H1 (cell line): ENCODE results near the gene CSDE1. TPM values are rescaled to one million over a fixed set of nuclear protein-coding genes. Genes with fewer than 3 reads are reported as not detected.

Source experiments
- ATF3 ChIP-seq: IDR thresholded peaks from 2 replicates; pipeline ENCODE4 v1.6.1; 2011; ENCODE audit warnings: low read depth, mild to moderate bottlenecking, low read length; ENCODE audit not compliant: insufficient read depth
- BRCA1 ChIP-seq: IDR thresholded peaks from 2 replicates; pipeline ENCODE4 v1.6.1; 2012; ENCODE audit warnings: low read depth, low read length, improper control_type of control experiment
- CEBPB ChIP-seq: IDR thresholded peaks from 2 replicates; pipeline ENCODE4 v1.6.1; 2012; ENCODE audit warnings: low read depth, low read length
- GABPA ChIP-seq: IDR thresholded peaks from 2 replicates; pipeline ENCODE4 v1.6.1; 2011; ENCODE audit warnings: mild to moderate bottlenecking, low read length, moderate library complexity, borderline replicate concordance; ENCODE audit not compliant: insufficient read depth
- HDAC2 ChIP-seq, 2 experiments: fragments of 300-600 bp in 1 of 2; sonication (generic) in 1 of 2; IDR thresholded peaks; 2 replicates each; pipeline ENCODE4 v1.6.1; 2011 to 2012; ENCODE audit warnings: low read depth in 2 of 2, low read length in 2 of 2, mild to moderate bottlenecking in 2 of 2, moderate library complexity in 2 of 2, borderline replicate concordance in 1 of 2, inconsistent platforms in 1 of 2
- JUND ChIP-seq: IDR thresholded peaks from 2 replicates; pipeline ENCODE4 v1.6.1; 2011; ENCODE audit warnings: mild to moderate bottlenecking, improper control_type of control experiment, low read length
- KDM5A ChIP-seq: fragments of 200-600 bp; IDR thresholded peaks from 2 replicates; pipeline ENCODE4 v1.7.1; 2012; ENCODE audit warnings: mild to moderate bottlenecking, low read length, inconsistent platforms, mixed read lengths
- MAFK ChIP-seq: IDR thresholded peaks from 2 replicates; pipeline ENCODE4 v1.6.1; 2012; ENCODE audit warnings: low read depth, mild to moderate bottlenecking, improper control_type of control experiment, low read length
- NRF1 ChIP-seq: IDR thresholded peaks from 2 replicates; pipeline ENCODE4 v1.6.1; 2011; ENCODE audit warnings: mild to moderate bottlenecking, low read depth, low read length, improper control_type of control experiment
- RFX5 ChIP-seq: IDR thresholded peaks from 2 replicates; pipeline ENCODE4 v1.6.1; 2011; ENCODE audit warnings: low read depth, low read length, improper control_type of control experiment, borderline replicate concordance
- RNF2 ChIP-seq: fragments of 200-900, 300-1000 bp; sonication (generic); IDR thresholded peaks from 2 replicates; pipeline ENCODE4 v1.7.1; 2016; ENCODE audit warnings: borderline replicate concordance, low read depth, mild to moderate bottlenecking, antibody characterized with exemption, low read length; ENCODE audit not compliant: poor library complexity, severe bottlenecking; ENCODE audit errors: missing control alignments
- SIX5 ChIP-seq: IDR thresholded peaks from 2 replicates; pipeline ENCODE4 v1.6.1; 2011; ENCODE audit warnings: mild to moderate bottlenecking, low read depth, low read length
- SRF ChIP-seq: IDR thresholded peaks from 2 replicates; pipeline ENCODE4 v1.6.1; 2011; ENCODE audit warnings: mild to moderate bottlenecking, low read depth, low read length, moderate library complexity
- TAF7 ChIP-seq: optimal IDR thresholded peaks from 2 replicates; pipeline ENCODE3; 2011; ENCODE audit warnings: low read depth, mild to moderate bottlenecking, inconsistent platforms, low read length, moderate library complexity, borderline replicate concordance
- TCF12 ChIP-seq: IDR thresholded peaks from 2 replicates; pipeline ENCODE4 v1.6.1; 2011; ENCODE audit warnings: low read depth, mild to moderate bottlenecking, low read length
- ZNF274 ChIP-seq: IDR thresholded peaks from 2 replicates; pipeline ENCODE4 v1.7.0; 2012; ENCODE audit warnings: low read length, borderline replicate concordance; ENCODE audit errors: extremely low read depth
- polyA plus RNA-seq, 7 experiments: library from polyadenylated mRNA; depleted of rRNA in 3 of 7; stranded (reverse) in 5 of 7; unstranded in 2 of 7; fragments of >200 nt in 5 of 7; fragments of 200-250 nt in 2 of 7; gene quantifications; 1 replicate in 5 of 7; 2 replicates in 1 of 7; 4 replicates in 1 of 7; pipeline versions ENCODE4 v1.2.1 to v1.2.3, GENCODE V29; 2011 to 2013; ENCODE audit warnings: missing spikeins in 2 of 7, mixed read lengths in 2 of 7
- total RNA-seq: library from RNA; stranded (reverse); fragmentation: NEBNext Ultra II Directional; extraction: Animal tissue kit (Norgen Biotek cat#: 25700); gene quantifications from 2 replicates; pipeline ENCODE4 v1.2.1, GENCODE V29; 2021
- TF ChIP-seq, protein P1 (sequence below): IDR thresholded peaks from 2 replicates; pipeline ENCODE4 v1.6.1; 2012; ENCODE audit warnings: inconsistent platforms
- TF ChIP-seq, protein P2 (sequence below), 3 experiments: IDR thresholded peaks; 1 replicate in 2 of 3; 2 replicates in 1 of 3; pipeline versions ENCODE4 v1.5.1 to v1.6.1; 2011; ENCODE audit warnings: low read length in 3 of 3, mild to moderate bottlenecking in 3 of 3, inconsistent platforms in 2 of 3, low read depth in 1 of 3, moderate library complexity in 1 of 3; ENCODE audit not compliant: insufficient read depth in 1 of 3; ENCODE audit errors: control extremely low read depth in 1 of 3

Gene CSDE1
- total and polyA plus RNA-seq, 2 of the 8 experiments (the other 6 are each of a cell fraction or from before 2014, with no cell fraction given), result 149 to 635 TPM

DNA sequence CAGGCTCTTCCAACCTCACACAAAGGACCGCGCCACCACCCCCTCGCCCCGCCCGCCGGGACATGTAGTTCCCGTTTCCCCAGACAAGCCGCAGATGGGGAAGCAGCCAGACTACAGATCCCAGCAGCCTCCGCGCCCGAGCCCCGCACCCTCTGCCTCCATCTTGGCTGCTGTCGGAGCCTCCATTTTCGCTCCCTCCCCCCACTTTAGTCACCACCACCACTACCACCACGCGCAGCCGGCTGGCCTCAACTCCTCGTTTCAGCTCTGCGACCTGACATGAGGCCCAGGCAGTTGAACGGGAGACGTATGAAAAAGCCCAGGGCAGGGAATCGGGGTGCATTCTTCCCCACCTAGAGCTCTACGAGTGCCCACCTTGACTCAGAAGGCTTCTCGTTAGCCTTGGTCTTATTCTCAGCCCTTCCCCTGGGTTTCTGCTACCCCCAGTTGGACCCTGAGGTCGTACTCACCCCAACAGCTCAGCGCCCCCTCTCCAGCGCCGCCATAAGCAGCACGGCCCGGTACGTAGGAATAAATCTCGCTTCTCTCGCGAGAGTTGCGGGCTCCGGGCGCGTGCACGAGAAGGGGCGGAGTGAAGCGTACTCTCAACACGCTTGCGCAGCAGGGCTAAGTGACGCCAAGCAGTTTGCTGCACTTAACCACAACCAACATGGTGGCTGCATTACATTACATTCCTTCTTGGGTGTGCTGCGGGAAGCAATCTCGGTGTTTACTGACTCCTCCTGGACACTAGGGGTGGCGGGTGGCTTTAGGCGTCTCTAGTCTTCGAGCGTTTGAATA, at the start of gene CSDE1 (continued):
- TF ChIP-seq HDAC2 (IDR thresholded peaks at IDR 0.05; ENCODE audit: borderline replicate concordance in 1 of 2, low read depth in 2 of 2, low read length in 2 of 2), result no peak
- TF ChIP-seq GABPA, result no peak
- no peak for TF ChIP-seq TCF12
- no peak; the same call in 1 of the 2 replicates for TF ChIP-seq KDM5A
- TF ChIP-seq SIX5, result peak; percentile 86
- TF ChIP-seq SRF, result 0 out of 2 replicates have a peak, but pooled peaks have one; percentile 13
- no peak for TF ChIP-seq RFX5
- TF ChIP-seq BRCA1, result peak; percentile 90
- no peak for TF ChIP-seq MAFK
- TF ChIP-seq NRF1, result peak; percentile 89
- no peak for TF ChIP-seq JUND
- TF ChIP-seq, protein P1, sequence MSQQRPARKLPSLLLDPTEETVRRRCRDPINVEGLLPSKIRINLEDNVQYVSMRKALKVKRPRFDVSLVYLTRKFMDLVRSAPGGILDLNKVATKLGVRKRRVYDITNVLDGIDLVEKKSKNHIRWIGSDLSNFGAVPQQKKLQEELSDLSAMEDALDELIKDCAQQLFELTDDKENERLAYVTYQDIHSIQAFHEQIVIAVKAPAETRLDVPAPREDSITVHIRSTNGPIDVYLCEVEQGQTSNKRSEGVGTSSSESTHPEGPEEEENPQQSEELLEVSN, result no peak
- TF ChIP-seq RNF2, result no peak
- TF ChIP-seq, protein P2, sequence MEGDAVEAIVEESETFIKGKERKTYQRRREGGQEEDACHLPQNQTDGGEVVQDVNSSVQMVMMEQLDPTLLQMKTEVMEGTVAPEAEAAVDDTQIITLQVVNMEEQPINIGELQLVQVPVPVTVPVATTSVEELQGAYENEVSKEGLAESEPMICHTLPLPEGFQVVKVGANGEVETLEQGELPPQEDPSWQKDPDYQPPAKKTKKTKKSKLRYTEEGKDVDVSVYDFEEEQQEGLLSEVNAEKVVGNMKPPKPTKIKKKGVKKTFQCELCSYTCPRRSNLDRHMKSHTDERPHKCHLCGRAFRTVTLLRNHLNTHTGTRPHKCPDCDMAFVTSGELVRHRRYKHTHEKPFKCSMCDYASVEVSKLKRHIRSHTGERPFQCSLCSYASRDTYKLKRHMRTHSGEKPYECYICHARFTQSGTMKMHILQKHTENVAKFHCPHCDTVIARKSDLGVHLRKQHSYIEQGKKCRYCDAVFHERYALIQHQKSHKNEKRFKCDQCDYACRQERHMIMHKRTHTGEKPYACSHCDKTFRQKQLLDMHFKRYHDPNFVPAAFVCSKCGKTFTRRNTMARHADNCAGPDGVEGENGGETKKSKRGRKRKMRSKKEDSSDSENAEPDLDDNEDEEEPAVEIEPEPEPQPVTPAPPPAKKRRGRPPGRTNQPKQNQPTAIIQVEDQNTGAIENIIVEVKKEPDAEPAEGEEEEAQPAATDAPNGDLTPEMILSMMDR (IDR thresholded peaks at IDR 0.05; ENCODE audit: control extremely low read depth in 1 of 3, insufficient read depth in 1 of 3, low read depth in 1 of 3, low read length in 3 of 3), result peak; percentile 50 to 76 (median 67)
- no peak for TF ChIP-seq CEBPB
- TF ChIP-seq ATF3, result no peak
- TF ChIP-seq ZNF274, result no peak
- TF ChIP-seq TAF7, result peak; percentile 96
